CD14-positive monocyte (primary cell): ENCODE data around the gene UNK. TPM values are rescaled to one million over a fixed set of nuclear protein-coding genes. Genes with fewer than 3 reads are reported as not detected.

Source experiments
- DNase-seq, 3 donors: peaks; one replicate each; pipeline ENCODE4 v3.0.0-alpha.2; 2011 to 2022
- H2AFZ ChIP-seq: 2 replicates; pipeline ENCODE4 v1.6.0; 2012; ENCODE audit warnings: mild to moderate bottlenecking, low read depth, low read length, inconsistent platforms; ENCODE audit not compliant: insufficient read depth, poor library complexity, severe bottlenecking
- H3K27ac ChIP-seq, 2 donors: 1 replicate in 1 of 2; 2 replicates in 1 of 2; pipeline ENCODE4 v1.5.1; 2012 to 2013; ENCODE audit warnings: low read length in 2 of 2, control low read depth in 1 of 2, inconsistent platforms in 1 of 2, low read depth in 1 of 2, mild to moderate bottlenecking in 1 of 2
- H3K27me3 ChIP-seq, 2 donors: one replicate each; pipeline versions ENCODE4 v1.6.0 to v1.6.1; 2011 to 2013; ENCODE audit warnings: low read length in 2 of 2; ENCODE audit not compliant: control insufficient read depth in 2 of 2, insufficient read depth in 2 of 2
- H3K36me3 ChIP-seq, 2 donors: replicated peaks in 1 of 2; 1 replicate in 1 of 2; 2 replicates in 1 of 2; pipeline versions ENCODE4 v1.5.1 to v1.6.1; 2012 to 2013; ENCODE audit warnings: low read length in 2 of 2, control low read depth in 1 of 2, inconsistent platforms in 1 of 2, mild to moderate bottlenecking in 1 of 2; ENCODE audit not compliant: insufficient read depth in 2 of 2, control insufficient read depth in 1 of 2
- H3K4me1 ChIP-seq, 2 donors: 1 replicate in 1 of 2; 2 replicates in 1 of 2; pipeline versions ENCODE4 v1.5.1 to v1.6.1; 2012 to 2013; ENCODE audit warnings: low read length in 2 of 2, control low read depth in 1 of 2, inconsistent platforms in 1 of 2, mild to moderate bottlenecking in 1 of 2, moderate library complexity in 1 of 2; ENCODE audit not compliant: insufficient read depth in 2 of 2, control insufficient read depth in 1 of 2
- H3K4me2 ChIP-seq: replicated peaks from 2 replicates; pipeline ENCODE3; 2012; ENCODE audit warnings: low read length, moderate library complexity, mild to moderate bottlenecking; ENCODE audit not compliant: poor library complexity, severe bottlenecking; ENCODE audit errors: extremely low read depth
- H3K4me3 ChIP-seq, 3 experiments: fragments of 200-600 bp in 1 of 3; sonication (generic) in 1 of 3; replicated peaks in 1 of 3; 1 replicate in 2 of 3; 2 replicates in 1 of 3; pipeline ENCODE4 v1.5.1; 2011 to 2013; ENCODE audit warnings: low read length in 3 of 3, mild to moderate bottlenecking in 3 of 3, control low read depth in 2 of 3, low read depth in 2 of 3, inconsistent platforms in 1 of 3, moderate library complexity in 1 of 3
- H3K79me2 ChIP-seq: 2 replicates; pipeline ENCODE4 v1.6.0; 2012; ENCODE audit warnings: mild to moderate bottlenecking, control low read depth, inconsistent platforms, low read length, moderate library complexity; ENCODE audit not compliant: insufficient read depth
- H3K9ac ChIP-seq: 2 replicates; pipeline ENCODE4 v1.6.0; 2017; ENCODE audit warnings: low read length, mild to moderate bottlenecking; ENCODE audit not compliant: insufficient read depth, poor library complexity, severe bottlenecking
- H3K9me3 ChIP-seq, 2 donors: replicated peaks in 1 of 2; 1 replicate in 1 of 2; 2 replicates in 1 of 2; pipeline versions ENCODE4 v1.5.1 to v1.6.1; 2012 to 2013; ENCODE audit warnings: low read length in 2 of 2, control low read depth in 1 of 2; ENCODE audit not compliant: control insufficient read depth in 1 of 2, insufficient read depth in 1 of 2
- H4K20me1 ChIP-seq: 2 replicates; pipeline ENCODE4 v1.6.0; 2012; ENCODE audit warnings: mild to moderate bottlenecking, low read length, control low read depth, moderate library complexity; ENCODE audit not compliant: insufficient read depth
- H3K27ac Mint-ChIP-seq, 7 donors: one replicate each; pipeline ENCODE4 v1.8.0; 2020; ENCODE audit warnings: mild to moderate bottlenecking in 7 of 7, mixed read lengths in 7 of 7, moderate library complexity in 6 of 7, inconsistent platforms in 2 of 7
- H3K27me3 Mint-ChIP-seq, 3 donors: one replicate each; pipeline ENCODE4 v1.8.0; 2021 to 2022; ENCODE audit warnings: low read depth in 3 of 3, mild to moderate bottlenecking in 3 of 3, mixed read lengths in 3 of 3, moderate library complexity in 3 of 3, inconsistent platforms in 1 of 3
- H3K36me3 Mint-ChIP-seq, 2 donors: one replicate each; pipeline ENCODE4 v1.8.0; 2020; ENCODE audit warnings: mixed read lengths in 2 of 2, inconsistent platforms in 1 of 2, mild to moderate bottlenecking in 1 of 2
- H3K4me1 Mint-ChIP-seq: one replicate; pipeline ENCODE4 v1.8.0; 2020; ENCODE audit warnings: mild to moderate bottlenecking, mixed read lengths
- H3K4me3 Mint-ChIP-seq, 2 donors: one replicate each; pipeline ENCODE4 v1.8.0; 2020; ENCODE audit warnings: mild to moderate bottlenecking in 2 of 2, mixed read lengths in 2 of 2, moderate library complexity in 1 of 2
- H3K9me3 Mint-ChIP-seq, 7 donors: one replicate each; pipeline ENCODE4 v1.8.0; 2020 to 2022; ENCODE audit warnings: mixed read lengths in 7 of 7, mild to moderate bottlenecking in 6 of 7, moderate library complexity in 6 of 7, inconsistent platforms in 2 of 7
- CTCF ChIP-seq: fragments of 200-600 bp; IDR thresholded peaks from one replicate; pipeline ENCODE4 v1.8.0; 2022; ENCODE audit warnings: antibody characterized with exemption, mild to moderate bottlenecking
- WGBS: methylation state at CpG from one replicate; pipeline ENCODE4 v1.1.5; 2013; ENCODE audit warnings: missing lambda C conversion rate; ENCODE audit not compliant: insufficient coverage; 5-methylcytosine and 5-hydroxymethylcytosine counted together
- intact Hi-C, 2 donors: fragments of 100-400 bp; cut with micrococcal nuclease; formaldehyde crosslinking; loops; one replicate each; pipeline versions ENCODE4 v1.15.0 to v1.15.1; 2023
- polyA plus RNA-seq, 3 donors: library from polyadenylated mRNA; depleted of rRNA in 1 of 3; unstranded in 2 of 3; stranded (reverse) in 1 of 3; fragments of 300-500 nt in 2 of 3; fragments of >200 nt in 1 of 3; fragmentation: Illumina TruSeq in 2 of 3; gene quantifications; 1 replicate in 2 of 3; 2 replicates in 1 of 3; pipeline ENCODE4 v1.2.3, GENCODE V29; 2012 to 2021

Gene UNK
- polyA plus RNA-seq, 3 donors: 6.3 to 12.9 (median 7.8) TPM

DNA sequence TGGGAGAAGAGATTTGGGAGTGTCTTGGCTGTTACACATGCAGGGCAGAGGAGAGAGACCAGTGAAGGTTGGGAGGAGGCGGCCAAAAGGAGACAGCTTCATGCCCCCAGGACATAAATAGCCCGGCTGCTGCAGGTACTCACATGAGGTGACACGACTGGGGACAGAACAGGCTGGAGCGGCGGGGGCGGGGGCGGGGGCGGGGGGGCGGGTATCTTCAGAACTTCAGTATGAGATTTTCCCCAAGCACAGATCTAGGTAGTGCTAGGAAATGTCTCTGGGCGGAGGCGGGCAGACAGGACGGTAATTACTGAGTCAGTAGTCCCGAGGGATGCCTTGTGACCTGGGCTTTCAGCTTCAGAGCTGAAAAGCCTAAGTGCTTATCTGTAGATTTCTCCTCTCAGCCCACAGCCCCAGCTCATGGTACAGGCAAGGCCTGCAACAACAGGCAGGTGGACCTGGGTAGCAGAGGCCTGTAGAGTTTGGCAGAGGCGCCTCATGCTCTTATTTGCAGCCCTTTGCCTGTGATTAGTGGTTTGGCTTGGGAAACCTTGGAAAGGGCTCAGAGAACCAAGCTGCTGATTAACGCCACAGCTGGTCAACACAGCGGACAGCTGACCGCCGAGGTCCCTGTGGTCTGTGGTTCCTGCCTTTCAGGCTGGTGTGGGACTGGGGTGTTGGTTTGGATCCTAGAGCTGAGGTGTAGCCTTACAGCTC, 24.5 kb downstream of the UNK start:
- no peak for TF ChIP-seq CTCF
- Histone ChIP-seq H2AFZ (no peak overlapping the region), H3K9me3 (no peaks in the 10 kb centered on the region), H3K4me1 (no peaks in the 10 kb centered on the region), H3K79me2 (peaks cover 13% of the 10 kb centered on the region), H3K27me3 (no peaks in the 10 kb centered on the region), H3K4me2 (no peak overlapping the region), H4K20me1 (no peaks in the 10 kb centered on the region), H3K9ac (no peak overlapping the region), H3K27ac (no peak overlapping the region), H3K36me3 (peaks cover 37 to 51% of the 10 kb centered on the region in 2 donors), H3K4me3 (no peak overlapping the region)
- Mint-ChIP-seq H3K27me3 (peaks cover 0 to 1% (median 0%) of the 10 kb centered on the region in 3 donors), H3K36me3 (peaks cover 28 to 45% of the 10 kb centered on the region in 2 donors), H3K27ac (peak overlapping the region in 1 of 7 donors; percentile 58), H3K4me1 (no peaks in the 10 kb centered on the region), H3K4me3 (no peak overlapping the region), H3K9me3 (peaks cover 0 to 3% (median 0%) of the 10 kb centered on the region in 7 donors)
- DNase-seq: no peak
- WGBS: 98% methylated on average over 10 of the region's 18 CpGs
- intact Hi-C loops: no loop called here

GRCh38 chr17:75809631-75810111, 25.1 kb downstream of the UNK start:
- Mint-ChIP-seq H3K36me3 (peaks cover 32 to 49% of the 10 kb centered on the region in 2 donors), H3K27ac (no peak overlapping the region), H3K9me3 (peaks cover 0 to 2% (median 0%) of the 10 kb centered on the region in 7 donors), H3K4me1 (no peaks in the 10 kb centered on the region), H3K27me3 (peaks cover 0 to 3% (median 0%) of the 10 kb centered on the region in 3 donors), H3K4me3 (no peak overlapping the region)
- no peaks in the 10 kb centered on the region for H3K27me3 ChIP-seq
- 98% methylated on average over 23 of the region's 24 CpGs for WGBS
- no peak for TF ChIP-seq CTCF
- intact Hi-C loops: no loop called here
- peaks cover 37 to 56% of the 10 kb centered on the region in 2 donors for H3K36me3 ChIP-seq
- H3K4me2 ChIP-seq: no peak overlapping the region
- no peak overlapping the region for H3K27ac ChIP-seq
- no peak for DNase-seq
- H3K4me3 ChIP-seq: no peak overlapping the region
- H3K9me3 ChIP-seq: no peaks in the 10 kb centered on the region
- peaks cover 9% of the 10 kb centered on the region for H3K79me2 ChIP-seq
- H3K9ac ChIP-seq: no peak overlapping the region
- no peaks in the 10 kb centered on the region for H3K4me1 ChIP-seq
- no peaks in the 10 kb centered on the region for H4K20me1 ChIP-seq
- H2AFZ ChIP-seq: no peak overlapping the region
